GM20000 (cell line): ENCODE measurements around the gene ZNF638.

Experiments
- DNase-seq: peaks from one replicate; pipeline ENCODE4 v3.0.0; 2012; ENCODE audit warnings: low spot score
- TF ChIP-seq, protein P1 (sequence below): IDR thresholded peaks from 2 replicates; pipeline ENCODE4 v1.5.1; 2012; ENCODE audit warnings: mild to moderate bottlenecking, control low read depth; ENCODE audit errors: extremely low read depth, missing control alignments

The ZNF638 gene

DNA sequence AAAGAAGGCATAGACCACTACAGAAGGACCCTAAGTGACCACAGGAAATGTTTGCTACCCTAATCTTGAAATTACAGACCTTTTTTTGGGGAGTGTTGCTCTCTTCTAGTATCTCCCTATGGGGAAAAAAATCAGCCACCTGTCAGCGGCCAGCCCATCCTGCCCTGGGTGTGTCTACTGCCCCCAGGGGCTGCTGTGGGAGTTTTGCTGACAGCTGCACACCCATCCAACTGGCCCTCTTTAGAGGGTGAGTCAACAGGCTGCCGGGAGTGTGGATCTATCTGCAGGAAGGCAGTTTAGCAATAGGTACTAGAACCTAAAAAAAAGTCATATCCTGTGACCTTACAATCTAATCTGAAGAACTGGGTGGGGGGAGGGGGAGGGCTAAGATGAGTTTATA is 121.0 kb downstream of the ZNF638 start:
- peak; percentile 16 for DNase-seq
- TF ChIP-seq, protein P1, sequence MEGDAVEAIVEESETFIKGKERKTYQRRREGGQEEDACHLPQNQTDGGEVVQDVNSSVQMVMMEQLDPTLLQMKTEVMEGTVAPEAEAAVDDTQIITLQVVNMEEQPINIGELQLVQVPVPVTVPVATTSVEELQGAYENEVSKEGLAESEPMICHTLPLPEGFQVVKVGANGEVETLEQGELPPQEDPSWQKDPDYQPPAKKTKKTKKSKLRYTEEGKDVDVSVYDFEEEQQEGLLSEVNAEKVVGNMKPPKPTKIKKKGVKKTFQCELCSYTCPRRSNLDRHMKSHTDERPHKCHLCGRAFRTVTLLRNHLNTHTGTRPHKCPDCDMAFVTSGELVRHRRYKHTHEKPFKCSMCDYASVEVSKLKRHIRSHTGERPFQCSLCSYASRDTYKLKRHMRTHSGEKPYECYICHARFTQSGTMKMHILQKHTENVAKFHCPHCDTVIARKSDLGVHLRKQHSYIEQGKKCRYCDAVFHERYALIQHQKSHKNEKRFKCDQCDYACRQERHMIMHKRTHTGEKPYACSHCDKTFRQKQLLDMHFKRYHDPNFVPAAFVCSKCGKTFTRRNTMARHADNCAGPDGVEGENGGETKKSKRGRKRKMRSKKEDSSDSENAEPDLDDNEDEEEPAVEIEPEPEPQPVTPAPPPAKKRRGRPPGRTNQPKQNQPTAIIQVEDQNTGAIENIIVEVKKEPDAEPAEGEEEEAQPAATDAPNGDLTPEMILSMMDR = no peak

DNA sequence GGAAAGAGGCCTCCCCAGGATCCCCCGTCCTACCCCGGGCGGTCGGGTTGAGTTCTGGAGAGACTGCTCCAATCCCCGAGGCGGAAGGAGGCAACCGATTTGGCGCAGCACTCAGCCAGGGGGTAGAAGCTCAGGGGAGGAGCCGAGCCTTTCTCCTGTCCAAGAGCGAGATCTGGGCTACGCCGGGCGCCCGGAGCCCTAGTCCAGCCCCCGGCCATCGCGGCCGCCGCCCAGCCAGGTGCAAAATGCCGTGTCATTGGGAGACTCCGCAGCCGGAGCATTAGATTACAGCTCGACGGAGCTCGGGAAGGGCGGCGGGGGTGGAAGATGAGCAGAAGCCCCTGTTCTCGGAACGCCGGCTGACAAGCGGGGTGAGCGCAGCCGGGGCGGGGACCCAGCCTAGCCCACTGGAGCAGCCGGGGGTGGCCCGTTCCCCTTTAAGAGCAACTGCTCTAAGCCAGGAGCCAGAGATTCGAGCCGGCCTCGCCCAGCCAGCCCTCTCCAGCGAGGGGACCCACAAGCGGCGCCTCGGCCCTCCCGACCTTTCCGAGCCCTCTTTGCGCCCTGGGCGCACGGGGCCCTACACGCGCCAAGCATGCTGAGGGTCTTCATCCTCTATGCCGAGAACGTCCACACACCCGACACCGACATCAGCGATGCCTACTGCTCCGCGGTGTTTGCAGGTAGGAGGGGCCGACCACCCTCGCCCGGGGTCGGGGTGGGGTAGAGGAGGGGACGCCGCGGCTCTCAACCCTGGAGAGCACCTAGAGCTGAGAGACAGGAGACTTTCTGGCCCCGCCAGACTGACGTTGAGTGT is 122.0 kb downstream of the ZNF638 start, which contains the start of gene DYSF:
TSS of gene DYSF (plus strand) at position 158 of the 817 bp plus-strand sequence.
- DNase-seq = peak; percentile 11
- TF ChIP-seq, protein P1 = no peak

DNA sequence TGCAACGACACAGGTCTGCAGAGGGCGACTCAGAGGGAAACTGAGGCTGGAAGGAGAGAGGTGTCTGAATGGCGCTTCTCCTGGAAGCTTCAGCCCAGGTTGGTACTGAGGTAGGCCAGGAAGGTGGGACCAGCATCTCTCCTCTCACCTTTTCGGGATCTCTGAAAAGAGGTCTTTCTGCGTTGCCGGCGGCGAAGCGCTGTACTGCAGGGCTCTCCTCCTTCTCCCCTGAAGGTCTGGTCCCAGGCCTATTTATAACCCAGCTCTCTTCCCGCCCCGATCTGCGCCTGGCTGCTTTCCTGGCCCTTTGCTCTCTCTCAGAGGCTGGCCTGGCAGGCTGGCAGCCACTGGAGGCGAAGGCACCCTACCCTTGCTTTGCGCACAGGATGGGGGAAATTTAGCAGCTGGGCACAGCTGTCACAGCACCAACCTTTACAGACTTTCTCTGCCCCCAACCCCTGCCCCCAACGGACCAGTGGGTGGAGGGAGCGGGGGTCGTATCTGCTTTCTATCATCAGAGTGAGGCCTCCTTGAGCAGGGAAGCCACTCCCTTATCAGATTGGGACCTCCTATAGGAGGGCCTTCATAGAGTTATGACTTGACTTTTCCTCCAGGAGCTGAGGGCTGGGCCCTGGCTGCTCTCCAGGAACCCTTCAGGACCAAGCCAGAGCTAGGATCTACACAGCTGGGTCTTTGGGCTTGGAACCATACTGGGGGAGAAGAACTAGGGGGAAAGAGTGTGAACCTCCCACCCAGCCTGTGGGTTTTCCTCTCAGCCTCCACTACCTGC is 122.8 kb downstream of the ZNF638 start:
- TF ChIP-seq, protein P1 = no peak
- DNase-seq = peak; percentile 18

DNA sequence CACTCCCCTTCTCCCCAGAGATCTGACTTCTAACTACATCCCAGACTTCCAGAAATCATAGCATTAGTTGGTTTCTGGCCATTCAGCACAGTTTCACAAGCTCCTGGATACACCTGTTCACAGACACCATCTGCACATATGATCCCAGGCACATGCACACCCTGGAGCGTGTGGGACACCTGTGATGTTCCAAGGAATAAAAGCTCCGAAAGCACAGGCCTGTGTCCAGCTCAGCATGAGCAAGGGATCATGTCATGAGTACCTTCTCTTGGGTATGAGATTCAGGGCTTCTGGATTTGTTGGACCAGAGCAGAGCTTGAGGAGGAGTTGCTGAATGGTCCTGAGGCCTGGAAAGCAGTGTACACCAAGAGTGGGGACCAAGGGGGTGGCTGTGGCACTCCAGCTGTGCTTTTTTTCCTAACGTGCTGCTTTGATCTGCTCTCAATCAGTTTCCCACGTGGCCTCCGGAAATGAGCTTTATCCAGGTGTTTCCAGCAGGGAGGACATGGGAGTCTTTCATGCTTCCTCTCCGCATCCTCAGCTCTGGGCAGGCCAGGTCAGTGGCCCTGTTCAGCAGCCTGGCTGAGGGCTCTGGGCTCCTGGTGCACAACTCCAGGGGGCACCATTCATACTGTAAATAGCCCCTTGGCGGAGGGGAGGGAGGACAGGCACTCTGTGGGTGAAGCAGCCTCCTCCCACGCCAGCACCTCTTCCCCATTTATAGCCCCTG is 123.6 kb downstream of the ZNF638 start:
- DNase-seq = peak; percentile 8
- TF ChIP-seq, protein P1 = no peak

DNA sequence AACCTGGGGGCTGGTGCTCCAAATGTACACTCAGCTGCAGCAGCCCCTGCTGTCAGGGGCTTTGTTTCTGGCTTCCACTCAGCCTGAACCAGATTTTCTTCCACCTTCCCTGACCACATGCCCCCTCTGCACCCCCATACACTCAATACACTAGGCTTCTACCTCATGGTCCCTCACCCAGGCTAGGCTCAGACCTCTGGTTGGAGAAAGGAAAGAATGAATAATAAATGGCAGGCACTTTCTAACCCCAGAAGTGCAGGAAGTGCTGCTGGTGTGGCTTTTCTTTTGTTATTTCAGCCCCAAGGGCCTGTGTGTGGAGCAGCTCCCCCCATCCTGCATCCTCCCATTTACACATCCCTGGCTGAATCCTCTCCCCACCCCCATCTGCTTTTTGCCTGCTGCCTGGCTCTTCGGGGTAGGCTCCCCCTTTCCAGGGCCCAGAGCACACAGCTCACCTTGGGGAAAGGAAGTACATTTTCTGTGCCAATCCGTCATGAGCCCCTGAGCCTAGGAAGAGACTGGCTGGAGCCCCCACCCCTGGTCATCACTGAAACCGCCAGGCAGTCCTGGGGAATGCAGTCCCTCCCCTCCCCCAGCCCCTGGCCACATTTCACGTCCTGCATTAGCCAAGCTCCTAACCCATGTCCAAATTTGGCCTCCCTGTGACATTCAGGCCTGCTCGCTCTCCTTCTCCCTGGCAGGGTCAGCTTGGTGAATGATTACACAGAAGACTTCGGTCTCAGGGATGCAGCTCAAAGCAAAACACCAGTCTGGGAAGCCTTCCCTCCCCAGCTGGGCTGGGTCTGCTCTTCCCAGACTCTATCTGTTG is 124.4 kb downstream of the ZNF638 start:
- TF ChIP-seq, protein P1 = no peak
- DNase-seq = peak; percentile 6

DNA sequence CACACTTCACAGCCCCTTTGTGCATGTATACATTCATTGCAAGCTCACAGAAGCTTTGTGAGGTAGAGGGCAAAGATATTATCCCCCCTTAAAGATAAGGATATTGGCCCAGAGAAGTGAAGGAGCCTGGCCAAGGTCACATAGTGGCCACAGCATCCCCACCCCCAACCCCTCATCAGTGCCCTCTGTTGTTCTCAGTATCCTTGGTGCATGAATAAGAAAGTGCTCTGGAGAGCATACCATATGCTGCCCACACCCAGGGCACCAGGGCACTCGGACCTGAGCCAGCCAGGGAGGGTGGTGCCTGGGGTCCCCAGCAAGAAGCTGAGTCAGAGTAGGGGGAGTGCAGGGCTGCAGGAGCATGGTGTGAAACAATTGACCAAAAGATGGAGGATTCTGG is 125.0 kb downstream of the ZNF638 start:
- TF ChIP-seq, protein P1 = no peak
- peak; percentile 7 for DNase-seq
